Heart left ventricle (tissue), 13 donors: ENCODE results near the gene MAPKAP1.

Experiments used
- POLR2A ChIP-seq, 2 donors: fragments of 450-650 bp; IDR thresholded peaks; one replicate each; pipeline ENCODE4 v1.6.1; 2017; ENCODE audit warnings: antibody characterized with exemption in 2 of 2, mild to moderate bottlenecking in 2 of 2, moderate library complexity in 2 of 2
- TF ChIP-seq, protein P1 (sequence below), 12 donors: fragments of 200-600 bp; sonication (generic) in 4 of 12; IDR thresholded peaks; one replicate each; pipeline versions ENCODE4 v1.5.0 to v1.8.0; 2018 to 2022; ENCODE audit warnings: antibody characterized with exemption in 12 of 12, mild to moderate bottlenecking in 5 of 12
- donor health status: ischemic (EF 13 %, LVEDD 7.1; RV severe dilation, severe dysfunction).
- donor health status: DM: no; HTN: yes; CAD: no.
- donor health status: DM: no; HTN: no; CAD: no.
- donor health status: ischemic (EF 25% LVEDD 6.9; RV normal size, moderate dysfunction).
- donor health status: ischemic (EF 25% LVEDD 5.7; RV mildly dilated, moderate dysfunction).
- donor health status: ischemic (EF 35%, LVEDD 5.7; RV mildly dilated, moderate dysfunction).
- donor health status: nonischemic (EF 11% LVEDD 7.7; RV severe dilation, severe dysfunction).
- donor health status: DM: yes; HTN: yes; CAD: no.
- donor health status: PGD.
- donor health status: ischemic (EF 29% LVEDD 5.4; RV normal size, mild dysfunction).
- donor health status: nonischemic (EF 23%, LVEDD 6.1; RV moderate dilation, normal function).

GRCh38 chr9:125430161-125431011 lies 276.6 kb downstream of the MAPKAP1 start:
- TF ChIP-seq, protein P1, sequence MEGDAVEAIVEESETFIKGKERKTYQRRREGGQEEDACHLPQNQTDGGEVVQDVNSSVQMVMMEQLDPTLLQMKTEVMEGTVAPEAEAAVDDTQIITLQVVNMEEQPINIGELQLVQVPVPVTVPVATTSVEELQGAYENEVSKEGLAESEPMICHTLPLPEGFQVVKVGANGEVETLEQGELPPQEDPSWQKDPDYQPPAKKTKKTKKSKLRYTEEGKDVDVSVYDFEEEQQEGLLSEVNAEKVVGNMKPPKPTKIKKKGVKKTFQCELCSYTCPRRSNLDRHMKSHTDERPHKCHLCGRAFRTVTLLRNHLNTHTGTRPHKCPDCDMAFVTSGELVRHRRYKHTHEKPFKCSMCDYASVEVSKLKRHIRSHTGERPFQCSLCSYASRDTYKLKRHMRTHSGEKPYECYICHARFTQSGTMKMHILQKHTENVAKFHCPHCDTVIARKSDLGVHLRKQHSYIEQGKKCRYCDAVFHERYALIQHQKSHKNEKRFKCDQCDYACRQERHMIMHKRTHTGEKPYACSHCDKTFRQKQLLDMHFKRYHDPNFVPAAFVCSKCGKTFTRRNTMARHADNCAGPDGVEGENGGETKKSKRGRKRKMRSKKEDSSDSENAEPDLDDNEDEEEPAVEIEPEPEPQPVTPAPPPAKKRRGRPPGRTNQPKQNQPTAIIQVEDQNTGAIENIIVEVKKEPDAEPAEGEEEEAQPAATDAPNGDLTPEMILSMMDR (IDR thresholded peaks at IDR 0.05): no peak
- no peak for TF ChIP-seq POLR2A (IDR thresholded peaks at IDR 0.05)
